NCI-H2081 treated with DMSO at 0.1 percent for 48 hours (cell line): Measurements from ENCODE around the gene INPP5E.

Experiments
- DNase-seq: peaks from one replicate; lab custom pipeline; 2025; lab: John Stamatoyannopoulos, UW

The INPP5E gene

DNA sequence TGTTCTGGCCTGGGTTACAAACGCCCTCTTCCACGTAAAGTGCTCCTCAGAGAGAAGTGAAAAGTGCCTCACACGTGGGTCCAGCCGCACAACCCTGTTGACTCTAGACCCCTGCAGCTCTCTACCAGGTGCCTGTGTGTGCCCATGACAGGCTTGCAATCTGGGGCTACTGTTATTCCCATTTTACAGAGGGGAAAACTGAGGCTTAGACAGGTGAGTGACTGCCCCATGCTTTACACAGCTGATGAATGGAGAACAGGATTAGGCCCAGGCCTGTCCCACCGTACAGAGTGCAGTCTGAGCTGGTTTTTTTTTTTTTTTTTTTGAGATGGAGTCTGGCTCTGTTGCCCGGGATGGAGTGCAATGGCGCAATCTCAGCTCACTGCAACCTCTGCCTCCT lies 6.2 kb upstream of the INPP5E start:
- no peak for DNase-seq

DNA sequence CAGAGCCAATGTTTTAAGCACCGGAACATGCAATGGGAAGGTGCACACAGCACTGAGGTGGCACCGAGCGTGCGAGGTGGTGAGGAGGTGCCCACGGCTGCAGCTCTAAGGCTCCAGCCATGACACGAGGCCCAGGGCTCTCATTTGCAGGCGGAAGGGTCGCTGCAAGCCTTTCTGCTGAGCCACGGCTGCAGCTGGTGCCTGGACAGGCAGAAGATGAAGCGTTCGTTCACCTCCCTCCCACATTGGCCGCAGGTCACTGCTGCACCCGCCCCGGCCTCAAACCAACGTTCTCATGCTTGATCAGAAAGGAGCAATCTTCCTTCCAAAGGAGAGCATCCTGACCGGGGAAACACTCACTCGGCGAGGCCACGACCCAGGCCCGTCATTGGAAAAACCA lies 4.5 kb upstream of the INPP5E start:
- no peak for DNase-seq

DNA sequence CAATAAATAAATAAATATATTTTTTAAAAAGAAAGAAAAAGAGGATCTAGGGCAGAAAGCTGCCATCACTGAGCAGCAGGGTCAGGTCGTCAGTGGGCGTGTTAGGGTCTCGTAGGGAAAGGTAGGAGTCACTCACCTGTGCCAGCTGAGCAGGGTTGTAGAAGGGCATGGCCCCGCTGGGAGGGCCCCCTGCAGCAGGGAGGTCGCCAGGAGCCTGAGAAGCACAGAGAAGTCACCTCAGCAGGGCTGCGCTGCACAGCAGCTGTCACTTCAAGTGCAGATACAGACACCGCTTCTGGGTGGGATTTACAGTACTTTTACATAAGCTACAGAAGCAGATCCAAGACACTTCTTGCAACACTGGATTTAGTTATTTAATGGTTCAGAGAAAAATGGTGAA lies 4.0 kb upstream of the INPP5E start:
- no peak for DNase-seq

DNA sequence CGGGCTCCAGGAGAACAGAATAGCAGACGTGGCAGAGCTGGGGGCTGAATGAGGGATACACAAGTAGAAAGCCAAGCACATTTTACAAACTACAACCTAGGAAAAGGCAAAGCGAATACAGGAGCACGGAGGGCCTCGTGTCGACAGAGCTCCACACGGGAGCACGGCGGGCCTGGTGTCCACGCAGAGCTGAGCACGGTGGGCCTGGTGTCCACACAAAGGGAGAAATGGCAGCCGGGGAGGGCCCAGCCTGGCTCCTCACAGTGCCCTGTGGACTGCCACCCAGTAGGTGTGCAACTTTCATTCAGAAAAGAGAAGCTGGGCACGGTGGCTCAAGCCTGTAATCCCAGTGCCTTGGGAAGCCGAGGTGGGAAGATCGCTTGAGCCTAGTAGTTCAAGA lies 3.4 kb upstream of the INPP5E start:
- DNase-seq, result no peak

DNA sequence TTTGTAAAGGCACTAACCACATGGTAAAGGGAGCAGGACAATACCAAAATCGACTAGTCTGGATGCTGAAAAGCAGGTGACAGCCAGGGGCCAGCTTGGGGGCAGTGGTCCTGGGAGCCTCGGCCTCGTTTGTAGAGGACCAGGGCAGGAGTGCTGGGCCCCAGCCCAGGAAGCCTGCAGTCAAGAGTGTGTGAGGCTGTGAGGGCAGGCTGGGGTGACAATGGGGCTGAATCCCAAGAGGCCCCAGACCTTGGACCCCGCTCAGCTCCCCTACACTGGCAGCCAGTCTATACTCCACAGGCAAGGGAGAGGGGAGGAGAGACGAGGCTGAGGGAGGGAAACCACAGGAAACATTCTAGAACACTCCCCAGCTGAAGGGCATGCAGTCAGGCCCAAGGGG lies 2.6 kb upstream of the INPP5E start:
- no peak for DNase-seq

DNA sequence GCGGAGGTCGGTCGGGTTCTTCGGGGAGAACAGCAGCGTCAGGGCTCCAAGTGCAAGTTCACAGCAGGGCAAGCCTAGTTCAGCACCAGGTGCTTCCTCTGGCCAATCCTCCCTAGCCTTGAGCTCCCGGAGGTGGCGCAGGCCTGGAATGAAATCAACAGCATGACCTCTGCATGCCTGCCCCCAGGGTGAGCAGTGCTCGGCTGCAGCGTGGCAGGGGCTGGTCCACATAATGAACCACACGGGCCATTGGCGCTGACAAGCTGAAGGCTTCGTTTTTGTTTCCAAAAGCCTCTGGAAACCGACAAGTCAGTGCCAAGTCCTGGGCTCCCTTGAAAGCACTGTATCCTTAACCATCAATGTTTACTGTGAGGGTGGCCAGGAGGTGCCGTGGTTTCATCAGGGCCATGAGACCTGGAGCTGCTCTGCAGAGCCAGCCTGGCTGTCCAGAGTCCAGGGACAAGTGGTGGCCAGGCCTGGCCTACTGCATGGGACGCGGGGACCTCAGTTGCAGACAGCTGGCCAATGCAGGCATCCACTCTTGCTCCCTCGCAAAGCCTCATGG lies 2.1 kb upstream of the INPP5E start:
- DNase-seq, result no peak

DNA sequence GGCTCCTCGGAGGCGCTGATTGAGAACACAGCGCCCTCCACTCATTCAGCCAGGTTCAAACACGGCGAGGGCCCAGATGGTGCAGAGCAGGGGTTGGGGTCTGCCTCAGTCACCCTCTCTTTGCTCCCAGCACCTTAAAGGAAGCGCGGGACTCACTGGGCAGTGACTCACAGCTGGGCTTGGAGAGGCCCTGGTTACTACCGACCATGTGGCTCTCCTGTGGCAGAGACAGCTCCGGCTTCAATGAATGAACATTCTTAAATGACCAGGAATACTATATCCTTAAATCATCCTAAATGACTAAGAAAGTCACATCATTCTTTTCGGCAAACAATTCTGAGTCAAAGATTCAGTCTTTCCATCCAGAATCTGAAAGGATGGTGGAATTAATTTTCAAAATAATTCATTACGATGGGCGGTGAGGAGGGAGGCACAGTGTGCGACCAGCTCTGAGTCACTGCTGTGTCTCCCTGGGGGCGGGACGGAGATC lies 1.6 kb upstream of the INPP5E start:
- DNase-seq, result no peak

DNA sequence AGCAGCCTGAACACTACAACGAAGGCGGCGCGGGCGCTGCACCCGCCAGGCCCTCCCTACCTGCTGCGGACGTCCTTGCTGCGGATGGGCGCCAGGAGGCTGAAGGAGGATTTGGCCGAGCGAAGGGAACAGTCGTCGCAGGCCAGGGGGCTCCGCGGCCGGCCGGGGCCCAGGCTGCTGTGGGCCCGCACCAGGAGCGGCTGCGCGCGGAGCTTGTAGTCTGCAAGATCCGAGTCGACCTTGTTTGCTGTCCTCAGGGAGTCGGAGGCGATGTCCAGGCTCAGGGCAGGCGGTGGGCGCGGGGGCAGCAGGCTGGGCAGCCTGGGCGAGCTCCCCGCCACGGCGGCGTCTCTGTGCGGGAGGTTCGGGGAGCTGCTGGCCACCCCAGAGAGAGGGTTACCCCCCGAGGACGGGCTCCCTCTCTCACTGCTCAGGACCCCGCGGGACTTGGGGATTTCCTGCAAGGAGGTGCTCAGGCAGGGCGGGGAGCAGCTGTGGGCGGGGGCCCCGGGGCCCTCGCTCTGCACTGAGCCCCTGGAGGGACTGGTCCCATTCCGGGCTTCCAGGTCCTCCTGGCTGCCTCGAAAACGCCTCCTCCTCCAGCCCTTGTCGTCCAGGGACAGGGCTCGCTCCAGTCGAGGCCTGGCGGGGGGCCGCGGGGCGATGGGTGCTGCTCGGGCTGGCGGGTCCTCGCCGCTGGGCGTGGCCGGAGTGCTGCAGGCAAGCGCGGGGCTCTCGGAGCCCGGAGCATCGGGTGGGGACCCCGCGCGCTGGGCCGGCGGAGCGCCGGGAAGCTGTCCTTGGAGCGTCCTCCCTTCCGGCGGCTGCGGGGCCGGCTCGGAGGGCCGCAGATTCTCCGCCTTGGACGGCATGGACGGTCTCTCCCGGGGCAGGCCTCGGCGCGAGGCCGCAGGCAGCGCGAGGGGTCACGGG lies 831 bp downstream of the INPP5E start:
- no peak for DNase-seq

DNA sequence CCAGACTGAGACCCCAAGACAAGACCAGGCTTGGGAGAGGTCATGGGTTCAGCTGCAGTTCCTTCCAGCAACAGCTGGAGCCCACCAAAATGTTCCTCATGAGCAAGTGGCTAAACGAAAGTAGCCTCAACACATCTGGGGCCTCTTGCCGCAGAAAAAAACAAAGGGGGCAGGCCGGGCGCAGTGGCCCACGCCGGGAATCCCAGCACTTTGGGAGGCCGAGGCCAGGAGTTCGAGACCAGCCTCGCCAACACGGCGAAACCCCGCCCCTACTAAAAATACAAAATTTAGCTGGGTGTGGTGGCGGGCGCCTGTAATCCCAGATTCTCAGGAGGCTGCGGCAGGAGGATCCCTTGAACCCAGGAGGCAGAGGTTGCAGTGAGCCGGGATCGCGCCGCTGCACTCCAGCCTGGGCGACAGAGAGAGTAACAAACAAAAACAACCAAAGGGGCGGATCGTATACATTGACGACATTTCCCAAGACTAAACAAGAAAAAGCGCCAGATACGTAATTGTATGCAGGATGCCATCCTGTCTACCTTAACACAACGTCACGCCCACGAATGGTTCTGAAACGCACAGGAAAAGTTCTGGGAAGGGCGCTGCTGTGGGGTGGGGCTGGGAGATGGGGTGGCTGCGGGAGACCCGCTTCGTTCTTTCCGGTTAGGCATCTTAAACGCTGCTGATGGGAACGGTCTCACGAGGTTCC lies 1.7 kb downstream of the INPP5E start:
- DNase-seq, result no peak

DNA sequence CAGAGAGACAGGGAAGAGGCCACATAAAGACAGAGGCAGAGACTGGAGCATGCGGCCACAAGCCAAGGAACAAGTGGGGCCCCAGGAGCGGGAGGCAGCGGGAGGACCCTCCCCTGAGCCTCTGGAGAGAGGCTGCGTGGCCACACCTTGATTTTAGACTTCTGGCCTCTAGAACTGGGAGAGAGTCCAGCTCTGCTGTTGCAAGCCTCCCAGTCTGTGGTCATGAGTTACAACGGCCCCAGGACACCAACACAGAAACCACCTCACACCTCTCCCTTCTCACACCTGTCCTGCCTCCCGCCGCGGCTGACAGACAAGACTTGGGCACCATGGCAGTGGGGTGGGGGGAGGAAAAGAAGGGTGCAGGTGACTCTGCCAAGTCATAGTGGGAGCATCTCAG lies 2.2 kb downstream of the INPP5E start:
- no peak for DNase-seq

DNA sequence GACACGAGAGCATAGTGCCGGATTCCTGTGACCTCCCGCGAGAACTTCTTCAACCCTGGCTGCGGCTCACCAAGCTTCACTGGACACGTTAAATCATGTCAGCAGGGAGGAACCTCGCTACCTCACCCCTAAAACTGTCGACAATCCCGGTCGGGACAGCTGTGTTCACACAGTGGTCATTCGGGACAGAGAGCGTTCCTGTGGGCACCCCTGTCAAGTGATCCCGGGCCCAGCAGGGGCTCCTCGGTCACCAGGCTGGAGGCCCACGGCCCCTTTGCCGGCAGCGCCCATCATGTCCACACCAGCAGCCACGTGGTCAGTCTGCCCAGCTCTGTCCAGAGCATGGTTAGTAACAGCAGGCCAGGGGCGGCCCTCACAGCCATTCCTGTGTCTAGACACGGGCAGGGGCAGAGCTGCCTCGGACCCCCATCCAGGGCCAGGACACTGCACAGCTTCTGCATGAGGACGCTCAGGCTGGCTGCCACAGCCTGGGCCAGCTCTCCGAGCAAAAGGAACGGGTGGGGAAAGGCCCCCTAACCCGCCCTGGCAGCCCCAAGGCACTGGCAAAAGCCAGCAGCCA lies 3.5 kb downstream of the INPP5E start:
- no peak for DNase-seq

DNA sequence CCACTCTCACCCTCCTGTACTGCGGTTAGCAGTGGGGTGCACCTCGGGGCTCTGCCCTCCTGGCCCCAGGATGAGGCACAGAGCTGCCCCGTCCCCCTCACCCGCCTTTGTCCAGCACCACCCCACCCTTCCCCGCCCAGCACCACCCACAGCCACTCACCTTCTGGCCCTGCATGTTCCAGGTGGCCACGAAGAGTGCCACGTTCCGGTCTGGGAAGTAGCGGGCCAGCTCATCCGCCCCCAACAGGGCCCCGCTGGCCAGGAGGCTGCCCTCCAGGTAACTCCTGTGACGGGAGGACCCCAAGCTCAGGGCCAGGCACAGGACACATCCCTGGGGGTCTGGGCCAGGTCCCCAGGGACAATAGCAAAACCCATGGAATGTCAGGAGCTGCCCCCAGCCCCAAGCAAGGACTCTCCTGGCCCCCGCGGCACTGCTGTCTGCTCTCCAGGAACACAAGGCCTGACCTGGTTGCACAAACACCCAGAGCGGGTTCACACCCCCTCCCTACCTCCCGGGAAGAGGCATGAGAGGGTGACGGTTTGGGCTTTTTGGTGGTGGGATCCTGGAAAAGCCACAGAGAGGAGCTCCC lies 5.0 kb downstream of the INPP5E start:
- DNase-seq, result no peak

DNA sequence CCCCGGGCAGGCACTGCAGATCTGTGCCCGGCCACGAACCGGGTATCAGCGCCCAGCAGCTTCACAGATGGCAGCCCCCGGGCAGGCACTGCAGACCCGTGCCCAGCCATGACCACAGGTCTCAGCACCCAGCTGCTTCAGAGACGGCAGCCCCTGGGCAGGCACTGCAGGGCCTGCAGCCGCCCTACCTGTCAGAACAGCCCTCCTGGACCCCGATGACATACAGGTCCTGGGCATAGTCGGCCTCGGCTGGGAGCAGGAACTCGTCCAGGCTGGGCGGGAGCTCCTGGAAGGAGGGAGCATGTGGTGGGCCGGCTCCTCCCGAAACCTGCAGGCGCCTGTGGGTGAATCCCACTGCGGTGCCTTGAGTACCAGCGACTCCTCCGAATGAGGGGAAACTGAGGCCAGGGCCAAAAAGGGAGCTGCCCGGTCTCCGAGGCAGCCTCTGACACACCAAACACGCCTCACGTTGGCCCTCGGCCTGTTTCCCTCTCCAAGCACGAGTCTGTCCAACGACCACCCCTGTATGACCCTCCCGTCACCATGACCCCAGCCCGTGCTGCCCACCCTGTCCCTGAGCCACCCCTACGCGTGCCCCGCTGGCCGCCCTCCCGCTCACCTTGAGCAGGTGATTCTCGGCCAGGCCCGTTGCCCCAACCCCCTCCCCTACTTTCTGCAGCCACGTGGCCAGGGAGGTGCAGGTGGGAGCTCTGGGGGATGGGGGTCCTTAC lies 5.6 kb downstream of the INPP5E start:
- no peak for DNase-seq

DNA sequence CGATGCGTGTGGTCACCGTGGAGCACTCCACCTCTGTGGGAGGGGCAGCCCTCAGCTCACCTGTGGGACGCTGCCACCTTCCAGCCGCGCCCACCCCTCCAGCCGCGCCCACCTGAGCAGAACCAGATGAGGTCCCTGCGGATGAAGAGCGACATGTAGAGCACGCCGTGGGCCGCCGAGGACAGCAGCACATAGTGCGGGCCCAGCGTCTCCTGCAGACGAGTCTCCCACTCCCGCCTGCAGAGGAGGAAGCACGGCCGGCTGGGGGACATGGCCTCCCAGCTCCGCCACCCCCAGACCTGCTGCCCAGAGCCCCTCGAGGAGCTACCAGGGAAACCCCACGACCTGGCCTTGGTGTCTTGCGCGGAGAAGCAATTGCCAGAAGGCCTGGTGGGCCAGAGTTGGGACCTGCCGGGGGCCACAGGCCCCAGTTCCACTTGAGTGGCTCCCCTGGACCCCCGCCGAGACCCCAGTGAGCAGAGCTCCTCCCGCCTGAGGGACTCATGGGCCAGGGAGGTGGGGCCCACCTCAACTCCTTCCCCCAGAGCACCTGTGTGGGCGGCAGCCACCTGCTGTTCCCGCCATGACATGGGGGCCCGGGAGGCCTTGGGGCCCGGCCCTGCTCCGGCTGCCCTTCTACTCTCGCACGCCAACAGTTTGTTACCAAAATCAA lies 6.5 kb downstream of the INPP5E start:
- DNase-seq, result no peak

DNA sequence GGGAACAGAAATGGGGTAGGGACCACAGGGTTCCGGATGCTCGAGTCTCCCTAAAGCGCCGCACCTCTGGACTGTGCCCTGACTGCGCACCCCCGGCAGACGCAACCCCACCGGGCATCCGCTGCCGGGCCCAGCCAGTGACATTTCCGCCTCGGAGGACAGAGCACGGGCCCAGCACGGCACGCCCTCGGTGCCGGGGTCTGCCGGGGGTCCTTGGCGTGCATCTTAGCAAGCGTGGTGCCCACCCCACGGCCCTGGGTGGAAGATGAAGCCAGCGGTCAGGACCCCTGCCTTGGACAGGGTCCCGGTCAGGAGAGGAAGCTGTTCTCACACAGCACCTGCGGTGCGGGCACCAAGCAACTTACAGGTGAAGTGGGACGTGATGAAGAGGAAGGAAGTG lies 7.1 kb downstream of the INPP5E start:
- DNase-seq, result no peak

DNA sequence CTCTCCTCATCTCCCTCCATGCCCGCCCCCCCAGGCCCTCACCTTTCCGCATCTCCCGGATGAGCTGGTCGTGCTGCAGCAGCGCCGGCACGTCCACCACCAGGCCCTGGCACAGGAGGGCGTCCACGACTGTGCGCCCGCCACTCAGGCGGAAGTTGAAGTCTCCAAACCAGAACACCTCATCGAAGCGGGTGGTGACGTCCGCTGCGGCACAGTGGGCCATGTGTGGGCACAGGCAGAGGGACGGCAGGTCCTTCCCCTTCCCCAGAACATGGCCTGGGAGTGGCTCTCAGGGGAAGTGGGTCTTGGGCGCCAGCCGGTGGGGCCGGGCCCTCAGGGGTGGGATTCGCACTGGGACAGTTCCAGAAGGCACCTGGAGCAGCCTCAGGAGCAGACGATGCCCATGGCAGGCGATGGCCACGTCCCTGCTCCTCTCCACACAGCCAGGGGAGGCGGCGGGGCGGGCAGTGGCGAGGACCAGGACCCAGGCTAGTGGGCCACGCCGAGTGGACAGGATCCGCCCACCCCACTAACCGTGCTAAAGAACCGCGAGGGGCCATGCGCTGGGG lies 7.8 kb downstream of the INPP5E start:
- DNase-seq, result no peak

DNA sequence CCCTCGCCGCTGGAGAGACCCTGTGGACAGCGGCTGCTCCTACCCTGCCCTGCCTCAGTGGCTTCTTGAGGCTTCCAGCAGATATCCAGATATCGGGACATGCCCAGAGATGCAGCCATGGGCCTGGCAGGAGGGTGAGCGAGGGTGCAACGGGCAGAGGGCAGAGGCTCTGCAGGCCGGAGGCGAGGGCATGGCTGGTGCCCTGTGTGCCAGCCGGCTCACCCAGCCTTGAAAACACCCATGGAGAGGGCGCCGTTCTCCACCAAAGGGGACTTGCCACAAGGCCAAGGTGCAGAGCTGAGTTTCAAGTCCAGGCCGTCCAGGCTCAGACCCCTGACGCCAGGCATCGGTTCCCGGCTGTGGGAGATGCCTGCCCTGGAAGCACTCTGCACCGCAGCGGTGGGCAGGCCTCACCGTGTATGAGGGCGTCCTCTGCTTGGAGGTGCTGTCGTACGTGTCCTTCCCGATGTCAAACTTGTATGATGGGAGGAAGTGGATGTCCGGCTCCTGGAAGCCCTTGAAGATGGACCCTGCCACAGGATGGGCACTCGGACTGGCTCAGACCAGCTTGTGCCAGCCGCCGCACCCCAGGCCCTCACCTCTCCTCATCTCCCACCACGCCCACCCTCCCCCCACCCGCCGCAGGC lies 8.9 kb downstream of the INPP5E start:
- DNase-seq, result no peak

DNA sequence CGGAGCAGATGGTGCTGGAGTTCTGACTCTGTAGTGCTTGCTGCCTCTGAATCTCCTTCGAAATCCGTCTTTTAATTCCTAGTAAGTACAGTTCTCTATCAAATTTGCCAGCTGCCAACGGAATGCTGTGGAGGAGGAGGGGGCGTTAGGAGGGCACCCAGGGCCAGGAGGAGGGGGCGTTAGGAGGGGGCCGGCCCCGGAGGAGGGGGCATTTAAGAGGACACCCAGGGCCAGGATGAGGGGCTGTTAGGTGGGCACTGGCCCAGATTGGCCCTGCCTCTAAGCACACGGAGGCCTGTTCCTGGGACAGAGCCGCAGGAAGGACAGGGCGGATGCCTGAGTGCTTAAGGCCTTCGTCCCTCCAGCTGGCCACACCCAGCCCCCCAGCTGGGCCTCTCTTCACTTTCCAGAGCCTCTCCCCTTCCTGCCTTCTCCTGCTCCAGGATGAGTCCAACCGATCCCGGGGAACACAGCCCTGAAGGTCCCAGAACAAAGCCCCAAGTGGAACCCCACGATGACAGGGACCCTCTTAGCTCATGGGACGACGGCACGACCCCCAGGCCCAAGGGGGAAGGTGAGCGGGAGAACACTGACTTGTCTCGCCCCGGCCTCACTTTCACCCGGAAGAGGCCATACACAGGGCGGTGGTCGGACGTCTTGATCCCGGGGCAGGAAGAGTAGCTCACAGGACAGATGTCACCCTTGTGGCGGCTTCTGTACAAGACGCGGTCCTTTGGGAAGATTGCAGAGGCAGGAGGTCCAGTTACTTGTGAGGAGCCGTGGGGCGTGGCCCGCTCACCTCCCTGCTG lies 9.8 kb downstream of the INPP5E start:
- DNase-seq, result no peak

DNA sequence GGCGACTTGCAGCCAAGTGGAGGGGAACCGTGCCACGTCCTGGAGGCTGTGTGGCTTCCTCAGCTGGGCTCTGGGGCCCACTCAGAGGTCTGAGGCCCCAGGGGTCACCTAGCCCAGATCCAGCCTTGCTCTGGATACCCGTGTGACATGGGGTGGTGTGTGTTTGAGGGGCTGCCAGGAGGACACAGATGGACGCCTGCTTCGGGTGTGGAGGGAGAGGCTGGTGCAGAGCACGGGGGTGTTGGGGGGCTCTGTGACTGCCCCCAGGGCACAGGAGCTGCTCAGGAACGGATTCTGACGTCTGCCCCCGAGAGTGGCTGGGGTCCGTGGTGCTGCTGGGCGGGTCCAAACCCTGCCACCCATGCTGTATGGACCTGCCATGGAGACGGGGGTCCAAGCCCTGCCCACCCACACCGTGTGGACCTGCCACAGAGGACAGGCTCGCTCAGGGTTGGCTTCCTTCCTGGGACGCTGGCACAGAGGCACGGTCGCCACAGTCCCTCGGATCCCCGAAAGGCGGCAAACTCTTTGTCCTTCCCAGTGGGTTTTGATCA lies 10.5 kb downstream of the INPP5E start:
- DNase-seq, result no peak
